GM19397 (cell line): Measurements from ENCODE around the gene WRNIP1.
A peak's percentile ranks its signal among the peaks of the same experiment; 100 is the strongest.
"Not testable (repeated sequence)": the region's sequence is repeated elsewhere in the genome, so short reads cannot be mapped to it uniquely, and the experiment has no call there.

Experiments
- ATAC-seq: cut with Tn5 transposase; IDR thresholded peaks from one replicate; pipeline ENCODE4 v1.9.1; 2021; ENCODE audit warnings: mild to moderate bottlenecking, moderate library complexity; ENCODE audit not compliant: unreplicated experiment

WRNIP1 gene

GRCh38 chr6:2782825-2783187 lies 17.6 kb downstream of the WRNIP1 start:
- ATAC-seq: no peak

DNA sequence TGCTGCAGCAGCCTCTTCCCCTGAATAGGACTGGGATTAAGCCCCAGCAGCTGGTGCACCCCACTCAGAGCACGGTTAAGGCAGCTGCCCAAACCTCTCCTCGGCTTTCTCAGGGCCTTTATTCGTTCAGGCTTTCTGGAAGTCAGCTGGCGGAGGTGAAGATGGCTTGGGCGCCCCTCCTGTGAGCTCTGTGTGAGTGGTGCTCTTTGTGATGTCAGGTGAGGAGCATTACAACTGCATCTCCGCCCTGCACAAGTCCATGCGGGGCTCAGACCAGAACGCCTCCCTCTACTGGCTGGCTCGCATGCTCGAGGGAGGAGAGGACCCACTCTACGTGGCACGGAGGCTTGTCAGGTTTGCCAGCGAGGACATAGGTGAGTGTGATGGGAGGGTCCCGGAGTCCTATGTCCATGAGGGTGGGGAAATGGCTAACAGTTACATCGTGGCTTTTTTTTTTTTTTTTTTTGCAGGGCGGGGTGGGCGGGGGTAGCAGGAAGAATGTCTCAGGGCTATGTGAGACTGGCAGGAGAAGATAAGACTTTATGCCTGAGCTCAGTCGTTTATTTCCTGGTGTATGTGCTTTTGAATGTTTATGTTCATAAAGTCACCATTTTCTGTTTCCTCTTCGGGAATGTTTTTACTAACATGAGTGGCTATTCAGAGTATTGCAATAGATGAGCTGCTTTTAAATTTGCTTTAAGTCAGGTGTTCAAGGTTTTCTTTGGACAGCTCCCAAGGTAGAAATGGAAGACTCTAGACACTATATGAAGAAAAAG lies 18.2 kb downstream of the WRNIP1 start:
- no peak for ATAC-seq

DNA sequence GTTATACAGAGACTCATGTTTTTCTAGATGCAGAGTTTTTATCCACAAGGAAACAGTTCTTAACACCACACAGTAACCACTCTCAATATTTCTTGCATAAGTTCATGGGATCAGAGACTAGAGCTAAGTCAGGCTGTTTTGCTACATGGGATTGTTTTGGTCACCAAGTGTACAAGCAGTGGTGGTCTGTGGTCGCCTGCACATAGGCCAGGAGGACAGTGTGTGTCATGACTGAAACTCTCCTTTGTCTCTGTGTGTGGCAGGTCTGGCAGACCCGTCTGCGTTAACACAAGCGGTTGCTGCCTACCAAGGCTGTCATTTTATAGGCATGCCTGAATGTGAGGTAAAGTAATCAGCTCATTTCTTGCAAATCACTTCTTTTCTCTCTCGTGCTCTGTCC lies 18.9 kb downstream of the WRNIP1 start:
- no peak for ATAC-seq

- ATAC-seq: no peak
Measured at GRCh38 chr6:2784930-2785329, 19.7 kb downstream of the WRNIP1 start.

DNA sequence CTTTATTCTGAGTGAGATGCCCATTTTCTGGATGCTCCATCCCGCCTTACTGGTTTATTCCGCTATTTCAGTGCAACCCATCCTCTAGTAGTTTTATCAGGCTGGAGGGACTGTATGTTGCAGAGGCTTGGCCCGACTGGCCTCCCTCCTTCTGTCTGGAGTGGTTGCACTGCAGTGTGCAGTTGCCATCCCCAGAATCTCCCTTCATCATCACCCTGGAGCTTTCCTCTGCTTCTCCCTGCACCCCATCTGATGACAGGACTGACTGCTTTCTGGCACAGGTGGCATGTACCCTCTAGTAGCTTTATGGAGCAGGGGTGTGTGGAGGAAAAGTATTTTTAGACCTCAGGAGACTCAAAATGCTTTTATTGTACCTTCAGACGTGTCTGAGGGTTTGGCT lies 21.1 kb downstream of the WRNIP1 start:
- ATAC-seq: no peak

GRCh38 chr6:2790588-2791449 lies 25.6 kb downstream of the WRNIP1 start:
- ATAC-seq: peak; percentile 74

GRCh38 chr6:2791450-2791974 lies 26.3 kb downstream of the WRNIP1 start:
- no peak for ATAC-seq

DNA sequence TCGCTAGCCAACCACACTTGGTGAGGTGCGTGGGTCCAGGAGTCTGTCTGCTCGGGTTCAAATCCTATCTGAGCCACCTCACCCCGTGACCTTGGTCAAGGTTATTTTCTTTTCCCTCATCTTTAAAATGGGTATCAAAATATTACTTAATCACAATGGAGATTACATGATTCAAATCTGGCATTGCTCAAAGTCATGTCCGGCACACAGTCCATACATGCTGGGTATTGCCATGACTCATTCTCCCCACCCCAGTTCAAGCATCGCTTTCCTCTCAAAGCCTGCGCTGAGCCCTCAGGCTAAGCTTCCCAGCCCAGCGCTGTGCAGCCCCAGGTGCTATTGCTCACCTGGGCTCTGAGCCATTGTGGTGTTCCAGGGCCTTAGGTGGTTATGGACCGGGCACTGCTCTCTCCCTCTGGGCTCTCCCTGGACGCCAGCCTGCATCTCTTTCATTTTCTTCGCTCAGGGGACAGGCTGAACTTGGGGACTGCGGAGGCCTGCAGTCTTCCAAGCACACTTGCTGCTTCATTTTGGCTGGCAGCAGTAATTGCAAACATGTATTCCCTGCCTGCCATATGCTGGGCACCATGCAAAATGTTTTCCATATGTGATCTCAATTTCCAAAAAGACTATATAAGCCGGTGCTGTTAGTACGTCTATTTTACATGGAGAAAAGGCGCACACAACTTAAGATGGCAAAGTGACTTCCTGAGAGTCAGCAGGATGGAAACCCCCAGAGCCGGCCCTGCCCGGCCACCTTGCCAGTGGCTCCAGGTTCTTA lies 27.3 kb downstream of the WRNIP1 start:
- no peak for ATAC-seq

GRCh38 chr6:2793534-2794151 lies 28.4 kb downstream of the WRNIP1 start:
- ATAC-seq: no peak

GRCh38 chr6:2794171-2794730 lies 29.1 kb downstream of the WRNIP1 start:
- ATAC-seq: no peak

- ATAC-seq: no peak
Measured at GRCh38 chr6:2795162-2795561, 30.0 kb downstream of the WRNIP1 start.

DNA sequence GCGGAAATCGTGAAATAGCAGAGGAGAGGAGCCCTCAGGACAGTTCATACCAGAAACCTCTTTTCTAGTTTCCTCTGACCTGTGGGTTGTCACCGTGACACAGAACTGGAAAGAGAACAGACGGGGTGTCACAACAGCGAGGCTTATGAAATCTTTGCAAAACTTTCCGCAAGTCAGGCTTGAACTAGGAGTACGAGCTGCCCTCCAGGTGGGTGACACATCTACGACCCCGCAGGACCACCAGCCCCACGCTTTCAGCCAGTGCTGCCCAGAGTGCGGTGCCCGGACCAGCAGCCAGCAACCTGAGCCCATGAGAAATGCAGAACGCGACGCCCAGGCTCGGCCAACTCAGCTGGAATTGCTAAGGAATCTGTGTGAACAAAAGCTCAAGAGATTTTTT lies 30.8 kb downstream of the WRNIP1 start:
- ATAC-seq: no peak

- no peak for ATAC-seq
Measured at GRCh38 chr6:2796861-2797260, 31.7 kb downstream of the WRNIP1 start.

DNA sequence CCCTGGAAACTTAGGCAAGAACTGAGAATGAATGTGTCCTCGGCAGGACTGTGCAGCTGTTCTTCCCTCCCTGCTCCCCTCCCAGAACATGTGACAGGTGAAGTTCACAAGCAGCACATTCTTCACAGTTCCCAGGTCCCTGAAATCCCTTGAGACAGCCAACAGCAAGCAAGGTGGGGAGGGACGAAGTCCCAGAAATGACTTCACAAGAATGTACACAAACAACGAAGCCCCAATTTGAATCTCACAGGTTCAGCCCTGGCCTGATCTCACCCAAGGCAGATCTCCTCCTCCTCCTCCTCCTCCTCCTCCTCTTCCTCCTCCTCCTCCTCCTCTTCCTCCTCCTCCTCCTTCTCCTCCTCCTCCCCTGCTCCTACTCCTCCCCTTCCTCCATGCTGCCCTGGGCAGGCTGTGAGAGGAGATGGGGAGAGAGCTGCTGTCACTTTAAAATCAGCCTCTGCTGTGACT lies 32.4 kb downstream of the WRNIP1 start:
- no peak for ATAC-seq

DNA sequence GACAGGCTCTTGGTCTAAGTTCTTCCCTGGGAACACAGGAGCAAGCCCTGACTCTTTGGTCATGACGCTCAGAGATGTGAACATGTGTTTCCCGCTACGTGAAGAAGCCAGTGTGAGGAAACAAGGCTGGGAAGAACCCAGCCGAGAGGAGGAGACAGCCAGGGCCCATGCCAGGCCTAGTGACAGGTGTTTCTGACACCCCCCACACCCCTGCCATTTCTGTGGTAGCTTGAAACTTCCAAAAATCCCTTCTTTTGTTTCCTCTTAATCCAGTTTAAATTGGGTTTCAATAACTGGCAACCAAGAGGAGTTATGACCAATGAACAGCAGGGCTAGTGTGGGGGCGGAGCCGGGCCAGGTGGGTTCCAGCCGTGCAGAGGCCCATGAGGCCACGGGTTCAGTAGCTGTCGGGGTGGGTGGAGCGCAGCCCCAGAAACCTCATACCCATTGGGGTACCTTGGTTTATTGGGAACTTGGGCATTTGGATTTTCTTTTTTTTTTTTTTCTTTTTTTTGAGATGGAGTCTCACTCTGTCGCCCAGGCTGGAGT lies 33.5 kb downstream of the WRNIP1 start:
- no peak for ATAC-seq

DNA sequence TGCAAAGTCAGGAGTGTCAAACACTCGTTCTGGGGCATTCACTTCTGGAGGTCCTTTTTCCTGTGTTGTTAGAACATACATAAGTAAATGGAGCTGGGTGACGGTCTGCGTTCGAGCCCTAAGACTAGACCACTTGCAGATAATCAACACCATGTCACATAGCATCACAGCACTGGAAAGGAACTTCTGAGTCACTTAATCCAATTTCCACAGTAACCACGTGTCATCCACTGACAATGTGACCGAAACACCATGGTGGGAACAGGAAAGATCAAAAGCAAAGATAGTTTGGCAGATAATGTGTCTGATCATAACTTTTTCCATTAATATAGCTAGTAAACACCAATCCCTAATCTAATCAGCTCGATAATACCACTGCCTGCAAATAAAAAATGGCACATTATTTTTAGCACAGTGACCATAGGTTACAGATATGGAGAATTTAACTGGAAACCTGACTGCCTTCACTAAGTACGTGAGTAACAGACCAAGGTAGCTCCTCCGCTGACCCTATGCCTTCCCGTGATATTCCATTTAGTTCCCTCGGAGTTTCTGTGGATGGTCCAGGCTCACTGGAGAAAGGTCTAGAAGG lies 34.8 kb downstream of the WRNIP1 start:
- no peak for ATAC-seq

- no peak for ATAC-seq
Measured at GRCh38 chr6:2800552-2801316, 35.5 kb downstream of the WRNIP1 start.

DNA sequence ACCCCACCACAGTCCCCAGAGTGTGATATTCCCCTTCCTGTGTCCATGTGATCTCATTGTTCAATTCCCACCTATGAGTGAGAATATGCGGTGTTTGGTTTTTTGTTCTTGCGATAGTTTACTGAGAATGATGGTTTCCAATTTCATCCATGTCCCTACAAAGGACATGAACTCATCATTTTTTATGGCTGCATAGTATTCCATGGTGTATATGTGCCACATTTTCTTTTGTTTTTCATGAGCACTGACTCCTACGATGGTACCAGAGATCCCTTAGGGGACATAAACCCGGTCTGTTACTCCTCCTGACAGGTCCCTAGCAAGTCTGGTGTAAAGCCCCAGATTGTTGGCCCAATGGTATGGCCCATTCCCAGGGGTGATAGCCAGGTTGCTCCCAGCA lies 36.5 kb downstream of the WRNIP1 start:
- not testable (repeated sequence) for ATAC-seq

- no peak for ATAC-seq
Measured at GRCh38 chr6:2802521-2803060, 37.4 kb downstream of the WRNIP1 start.
